ENCODE data around the gene MYO1D.

MYO1D gene

GRCh38 chr17:32445074-32445415, 431.9 kb downstream of the MYO1D start:
- peak; percentile 22 to 23 for DNase-seq

- DNase-seq: peak; percentile 99
These were observed 432.4 kb downstream of the MYO1D start, which contains the start of gene PSMD11 for GRCh38 chr17:32444301-32445073. PSMD11 (plus strand) TSS chr17:32444510; CDS start chr17:32444524, 14 bp downstream.

GRCh38 chr17:32443827-32444300, 433.1 kb downstream of the MYO1D start:
- DNase-seq: no peak
